ENCODE measurements around the gene ZNF738.

DNA sequence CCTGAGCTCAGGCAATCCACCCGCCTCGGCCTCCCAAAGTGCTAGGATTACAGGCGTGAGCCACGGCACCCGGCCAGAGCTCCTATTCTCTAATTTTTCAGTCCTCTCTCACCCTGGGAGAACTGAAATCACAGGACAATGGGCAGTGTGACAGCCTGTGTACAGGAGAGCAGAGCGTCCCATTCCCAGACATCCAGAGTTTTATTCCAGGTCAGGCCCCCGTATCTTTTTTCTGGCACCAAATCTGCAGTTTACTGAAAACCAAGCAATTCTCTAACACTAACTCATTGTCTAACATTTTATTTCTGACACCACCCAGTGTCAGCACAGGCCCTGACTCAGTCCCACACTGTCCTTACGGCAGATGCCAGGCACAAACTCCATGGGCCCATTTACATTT lies 36.3 kb upstream of the ZNF738 start:
- TF ChIP-seq POLR2A (IDR thresholded peaks at IDR 0.05; ENCODE audit: extremely low read depth, insufficient read length): no peak
- TF ChIP-seq, protein P1, sequence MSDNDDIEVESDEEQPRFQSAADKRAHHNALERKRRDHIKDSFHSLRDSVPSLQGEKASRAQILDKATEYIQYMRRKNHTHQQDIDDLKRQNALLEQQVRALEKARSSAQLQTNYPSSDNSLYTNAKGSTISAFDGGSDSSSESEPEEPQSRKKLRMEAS (IDR thresholded peaks at IDR 0.05; ENCODE audit: low read depth, low read length): no peak
- TF ChIP-seq, protein P2, sequence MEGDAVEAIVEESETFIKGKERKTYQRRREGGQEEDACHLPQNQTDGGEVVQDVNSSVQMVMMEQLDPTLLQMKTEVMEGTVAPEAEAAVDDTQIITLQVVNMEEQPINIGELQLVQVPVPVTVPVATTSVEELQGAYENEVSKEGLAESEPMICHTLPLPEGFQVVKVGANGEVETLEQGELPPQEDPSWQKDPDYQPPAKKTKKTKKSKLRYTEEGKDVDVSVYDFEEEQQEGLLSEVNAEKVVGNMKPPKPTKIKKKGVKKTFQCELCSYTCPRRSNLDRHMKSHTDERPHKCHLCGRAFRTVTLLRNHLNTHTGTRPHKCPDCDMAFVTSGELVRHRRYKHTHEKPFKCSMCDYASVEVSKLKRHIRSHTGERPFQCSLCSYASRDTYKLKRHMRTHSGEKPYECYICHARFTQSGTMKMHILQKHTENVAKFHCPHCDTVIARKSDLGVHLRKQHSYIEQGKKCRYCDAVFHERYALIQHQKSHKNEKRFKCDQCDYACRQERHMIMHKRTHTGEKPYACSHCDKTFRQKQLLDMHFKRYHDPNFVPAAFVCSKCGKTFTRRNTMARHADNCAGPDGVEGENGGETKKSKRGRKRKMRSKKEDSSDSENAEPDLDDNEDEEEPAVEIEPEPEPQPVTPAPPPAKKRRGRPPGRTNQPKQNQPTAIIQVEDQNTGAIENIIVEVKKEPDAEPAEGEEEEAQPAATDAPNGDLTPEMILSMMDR (IDR thresholded peaks at IDR 0.05; ENCODE audit: low read depth, low read length): no peak

All from NB4 (cell line).